Measurements from ENCODE around the gene CACNA2D3.

The CACNA2D3 gene

DNA sequence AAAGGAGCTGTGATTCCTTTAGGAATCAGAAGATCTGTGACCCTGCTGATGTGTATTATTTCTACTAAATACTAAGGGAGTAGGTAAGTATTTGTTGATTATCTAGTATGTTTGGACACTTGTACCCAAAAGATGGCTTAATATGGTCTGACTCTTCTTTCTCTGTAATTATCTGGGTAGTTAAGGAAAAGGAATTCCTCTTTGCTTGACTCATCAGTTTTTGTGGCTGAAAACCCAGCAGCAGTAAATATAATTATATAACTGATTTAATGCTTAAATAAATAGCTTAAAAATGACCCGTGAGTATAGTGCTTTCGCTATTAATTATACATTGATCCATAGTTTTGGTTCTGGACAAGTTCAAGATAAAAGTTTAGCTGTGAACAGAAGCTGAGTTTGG, 649.7 kb downstream of the CACNA2D3 start:
- TF ChIP-seq GATA1 (IDR thresholded peaks at IDR 0.05; ENCODE audit: low read depth, low read length) (no peak), POLR2A (IDR thresholded peaks at IDR 0.05; ENCODE audit: low read length) (no peak)
- DNase-seq, result no peak

DNA sequence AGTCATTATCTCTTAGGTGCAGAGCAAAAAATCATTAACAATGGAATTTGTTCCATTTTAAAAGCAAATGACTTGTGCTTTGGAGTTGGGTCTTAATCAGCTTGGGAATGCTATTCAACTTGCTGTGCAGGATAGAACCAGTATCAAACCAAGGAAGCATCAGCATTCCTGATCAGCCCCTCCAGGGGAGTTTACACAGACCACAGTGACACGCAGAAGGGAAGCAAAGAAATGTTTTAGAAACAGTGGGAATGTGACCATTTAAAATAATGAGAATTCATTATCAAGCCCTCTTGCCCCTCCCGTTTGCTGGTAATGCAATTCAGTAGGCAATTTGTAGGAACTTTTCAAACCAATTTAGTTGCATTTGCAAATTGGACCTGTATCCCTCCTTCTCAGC, 650.4 kb downstream of the CACNA2D3 start:
- TF ChIP-seq GATA1 (IDR thresholded peaks at IDR 0.05; ENCODE audit: low read depth, low read length) (no peak), POLR2A (IDR thresholded peaks at IDR 0.05; ENCODE audit: low read length) (no peak)
- no peak for DNase-seq

DNA sequence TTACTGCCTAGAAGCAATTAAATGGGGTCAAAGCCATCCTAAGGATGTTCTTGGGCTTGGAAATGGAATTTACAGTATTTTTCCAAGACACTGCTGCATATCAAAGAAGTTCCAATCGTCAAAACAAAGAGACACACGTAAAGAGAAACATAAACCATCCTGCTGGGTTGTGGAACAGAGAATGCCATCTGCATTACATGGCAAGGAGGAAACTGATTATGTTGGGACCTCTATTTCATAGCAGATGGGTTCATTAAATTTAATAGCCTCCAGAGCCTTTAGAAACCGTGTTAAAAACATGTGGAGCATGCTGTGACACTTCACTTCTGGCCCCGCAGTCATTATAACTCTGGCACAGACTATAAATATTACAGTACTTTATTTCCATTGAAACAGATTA, 650.9 kb downstream of the CACNA2D3 start:
- TF ChIP-seq GATA1 (IDR thresholded peaks at IDR 0.05; ENCODE audit: low read depth, low read length) (no peak), POLR2A (IDR thresholded peaks at IDR 0.05; ENCODE audit: low read length) (no peak)
- no peak for DNase-seq

DNA sequence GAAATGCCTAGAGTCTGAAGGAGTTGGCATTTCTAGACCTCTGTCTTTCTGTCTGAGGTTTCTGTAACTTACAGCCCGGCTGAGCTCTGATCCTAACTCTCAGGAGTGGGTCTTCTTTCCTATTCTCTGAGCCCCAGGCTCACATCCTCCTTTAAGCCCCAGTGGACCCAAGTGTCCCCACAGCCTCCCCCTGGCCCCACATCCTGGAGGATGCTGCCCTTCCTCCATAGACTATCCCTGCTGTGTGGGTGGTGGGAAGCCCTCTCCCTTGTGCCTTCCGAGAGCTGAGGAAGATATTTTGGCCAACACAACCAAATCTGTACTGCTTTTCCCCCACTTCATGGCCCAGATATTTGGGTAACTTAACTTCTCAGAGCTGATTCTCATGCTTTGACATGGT, 654.2 kb downstream of the CACNA2D3 start:
- TF ChIP-seq GATA1 (IDR thresholded peaks at IDR 0.05; ENCODE audit: low read depth, low read length), result no peak
- TF ChIP-seq POLR2A (IDR thresholded peaks at IDR 0.05; ENCODE audit: low read length), result no peak
- DNase-seq, result no peak

DNA sequence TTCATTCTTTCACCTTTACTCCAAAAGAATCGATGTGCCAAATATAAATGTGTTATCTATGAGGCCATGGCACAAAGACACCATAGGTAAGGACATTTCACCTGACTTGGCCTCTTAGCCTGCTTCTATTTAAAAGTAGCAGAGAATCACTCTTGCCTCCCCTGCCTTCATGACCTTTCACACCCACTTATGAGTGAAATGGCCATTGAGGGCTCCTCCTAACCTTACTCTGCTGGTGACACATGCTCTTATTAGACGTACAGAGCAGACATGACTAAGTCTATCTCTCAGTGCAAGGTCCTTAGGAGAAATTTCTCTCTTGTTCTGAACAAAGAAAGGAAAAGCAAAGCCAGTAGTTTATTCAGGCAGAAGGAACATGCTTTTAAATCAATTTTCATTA, 654.8 kb downstream of the CACNA2D3 start:
- DNase-seq, result no peak
- TF ChIP-seq GATA1 (IDR thresholded peaks at IDR 0.05; ENCODE audit: low read depth, low read length), result no peak
- no peak for TF ChIP-seq POLR2A (IDR thresholded peaks at IDR 0.05; ENCODE audit: low read length)

DNA sequence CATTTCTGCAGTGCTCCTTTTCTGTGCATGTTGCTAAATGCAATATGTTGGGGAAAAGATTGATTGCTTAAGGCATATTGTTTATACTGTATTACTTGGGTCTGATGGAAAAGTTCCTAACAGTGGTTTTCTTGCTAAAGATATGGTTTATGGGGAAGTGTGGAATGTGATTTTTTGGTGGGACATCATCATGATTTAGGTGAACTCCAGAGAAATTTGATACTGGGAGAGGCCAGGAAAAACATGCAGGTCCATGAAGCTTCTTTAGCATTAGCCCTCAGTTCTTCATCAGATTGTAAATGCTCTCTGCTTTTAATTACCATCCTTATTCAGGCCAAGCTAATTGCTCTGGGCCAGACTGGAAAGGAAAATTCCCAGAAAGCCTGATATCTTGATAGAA, 658.0 kb downstream of the CACNA2D3 start:
- no peak for DNase-seq
- no peak for TF ChIP-seq POLR2A (IDR thresholded peaks at IDR 0.05; ENCODE audit: low read length)
- no peak for TF ChIP-seq GATA1 (IDR thresholded peaks at IDR 0.05; ENCODE audit: low read depth, low read length)

DNA sequence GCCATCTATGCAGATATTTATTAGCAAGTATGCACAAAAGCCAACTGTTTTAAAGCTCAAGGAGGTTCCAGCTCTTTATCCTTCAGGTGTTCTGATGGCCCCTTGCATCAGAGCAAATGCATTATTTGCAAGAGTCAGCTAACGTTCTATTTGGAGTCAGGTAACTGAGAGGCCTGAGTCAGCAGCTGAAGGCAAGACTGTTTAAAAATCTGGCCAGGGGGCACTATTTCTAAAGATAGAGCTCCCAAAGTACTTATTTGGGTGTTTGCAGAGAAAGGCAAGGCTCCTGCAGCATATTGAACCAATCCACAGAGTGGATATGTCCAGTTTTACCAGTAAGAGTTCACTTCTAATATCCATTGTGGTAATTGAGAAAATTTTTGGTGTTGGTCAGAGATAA, 659.4 kb downstream of the CACNA2D3 start:
- DNase-seq, result no peak
- TF ChIP-seq POLR2A (IDR thresholded peaks at IDR 0.05; ENCODE audit: low read length), result no peak
- no peak for TF ChIP-seq GATA1 (IDR thresholded peaks at IDR 0.05; ENCODE audit: low read depth, low read length)

DNA sequence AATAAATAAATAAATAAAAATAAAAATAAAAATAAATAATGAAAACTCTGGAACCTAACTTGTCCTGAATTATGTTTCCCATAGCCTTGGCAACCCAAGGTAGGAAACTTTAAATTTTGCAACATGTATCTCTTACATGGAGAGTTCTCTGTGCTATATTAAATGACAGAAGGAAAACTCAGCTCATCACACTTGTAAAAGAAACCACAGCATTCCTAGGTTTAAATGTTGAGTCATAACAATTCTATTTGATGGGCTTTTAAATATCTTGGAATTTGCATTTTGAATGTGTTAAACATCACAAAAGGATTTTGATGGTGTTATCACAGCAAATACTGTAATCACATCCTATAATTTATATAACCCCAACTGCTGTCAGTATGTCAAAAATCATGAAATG, 661.3 kb downstream of the CACNA2D3 start:
- DNase-seq, result no peak
- TF ChIP-seq POLR2A (IDR thresholded peaks at IDR 0.05; ENCODE audit: low read length), result no peak
- TF ChIP-seq GATA1 (IDR thresholded peaks at IDR 0.05; ENCODE audit: low read depth, low read length), result no peak

DNA sequence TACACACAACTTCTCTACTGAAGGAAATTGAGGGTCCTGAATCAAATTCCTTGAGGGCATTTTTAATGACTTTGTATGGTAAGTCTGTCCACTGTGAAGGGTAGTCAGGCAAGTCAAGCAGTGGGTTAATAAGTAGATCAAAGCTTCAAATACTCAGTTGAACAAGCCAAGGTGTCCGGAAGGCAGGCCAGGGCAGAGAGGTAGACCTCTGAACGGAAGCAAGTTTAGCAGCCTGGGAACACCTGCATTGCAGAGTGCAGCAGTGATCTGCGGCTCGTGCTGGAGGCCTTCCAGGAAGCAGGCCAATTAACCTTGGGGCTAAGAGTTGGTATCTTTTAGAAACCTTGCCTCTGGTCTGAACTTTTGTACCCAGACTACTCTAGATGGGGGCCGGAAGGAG, 661.7 kb downstream of the CACNA2D3 start:
- TF ChIP-seq POLR2A (IDR thresholded peaks at IDR 0.05; ENCODE audit: low read length), result no peak
- no peak for TF ChIP-seq GATA1 (IDR thresholded peaks at IDR 0.05; ENCODE audit: low read depth, low read length)

DNA sequence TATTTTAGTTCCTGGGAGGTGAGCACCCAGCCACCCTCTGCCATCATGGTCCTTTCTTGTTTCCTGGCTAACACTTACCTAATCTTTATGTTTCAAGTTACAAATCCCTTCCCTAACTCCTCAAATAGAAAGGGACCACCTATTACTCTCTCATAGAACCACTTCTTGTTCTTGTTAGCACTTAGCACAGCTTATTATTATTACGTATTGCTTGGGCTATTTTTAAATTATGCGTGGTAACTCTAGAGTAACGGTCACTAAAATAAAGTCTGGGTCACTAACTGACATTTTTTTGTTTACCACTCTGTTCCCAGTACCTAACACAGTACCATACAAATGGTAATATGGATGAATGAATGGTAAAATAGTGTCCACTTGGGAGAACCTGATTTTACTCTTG, 663.6 kb downstream of the CACNA2D3 start:
- TF ChIP-seq GATA1 (IDR thresholded peaks at IDR 0.05; ENCODE audit: low read depth, low read length) (no peak), POLR2A (IDR thresholded peaks at IDR 0.05; ENCODE audit: low read length) (no peak)
- no peak for DNase-seq

More for the DNA sequence above, 661.7 kb downstream of the CACNA2D3 start:
- no peak for DNase-seq

DNA sequence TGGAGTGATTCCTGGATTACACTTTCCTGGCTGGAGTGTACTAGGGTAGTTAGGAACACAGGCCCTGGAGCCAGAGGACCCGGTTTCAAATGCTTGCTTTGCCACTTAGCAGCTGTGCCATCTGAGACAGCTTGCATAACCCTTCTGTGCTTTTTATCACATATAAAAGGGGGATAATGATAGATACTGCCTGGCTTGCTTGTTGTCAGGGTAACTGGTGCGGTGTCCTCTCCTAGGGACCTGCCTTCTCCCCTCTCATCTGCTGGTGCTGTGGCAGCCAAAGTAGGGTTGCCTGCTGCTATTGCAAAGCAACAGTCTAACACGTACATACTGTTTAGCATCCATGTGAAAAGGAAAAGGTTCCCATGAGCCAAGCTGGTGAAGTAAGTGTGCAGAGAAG, 667.7 kb downstream of the CACNA2D3 start:
- no peak for TF ChIP-seq GATA1 (IDR thresholded peaks at IDR 0.05; ENCODE audit: low read depth, low read length)
- no peak for DNase-seq

DNA sequence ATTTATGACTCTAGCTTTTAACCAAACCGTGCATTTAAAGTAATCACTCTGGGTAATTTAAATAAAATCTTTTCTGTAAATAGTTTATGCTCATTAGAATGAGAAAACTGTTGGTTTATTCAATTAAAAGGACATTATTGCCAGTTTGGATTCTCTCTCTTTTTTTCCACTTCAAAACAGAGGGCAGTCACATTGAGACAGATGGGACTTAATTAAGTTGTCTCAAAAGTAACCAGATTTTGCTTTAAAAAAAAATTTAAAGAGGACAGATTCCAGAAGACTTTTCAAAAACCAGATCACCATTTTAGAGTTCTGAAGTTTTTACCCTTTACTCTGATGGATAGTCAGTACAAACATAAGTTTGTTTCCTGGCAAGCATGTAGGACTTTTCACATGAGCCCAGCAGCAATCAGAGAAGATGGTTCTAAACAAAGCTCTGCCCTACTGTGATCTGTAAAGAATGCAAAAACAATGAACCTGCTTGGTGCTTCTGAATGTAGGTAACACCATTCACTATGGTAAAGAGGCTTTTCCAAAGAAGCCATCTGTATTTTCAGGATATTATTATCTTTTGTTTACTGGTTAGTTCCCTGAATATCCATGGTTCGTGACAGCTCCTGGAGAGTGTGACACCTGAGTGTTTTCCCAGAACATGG, 669.3 kb downstream of the CACNA2D3 start:
- TF ChIP-seq GATA1 (IDR thresholded peaks at IDR 0.05; ENCODE audit: low read depth, low read length) (no peak), POLR2A (IDR thresholded peaks at IDR 0.05; ENCODE audit: low read length) (no peak)
- no peak for DNase-seq

DNA sequence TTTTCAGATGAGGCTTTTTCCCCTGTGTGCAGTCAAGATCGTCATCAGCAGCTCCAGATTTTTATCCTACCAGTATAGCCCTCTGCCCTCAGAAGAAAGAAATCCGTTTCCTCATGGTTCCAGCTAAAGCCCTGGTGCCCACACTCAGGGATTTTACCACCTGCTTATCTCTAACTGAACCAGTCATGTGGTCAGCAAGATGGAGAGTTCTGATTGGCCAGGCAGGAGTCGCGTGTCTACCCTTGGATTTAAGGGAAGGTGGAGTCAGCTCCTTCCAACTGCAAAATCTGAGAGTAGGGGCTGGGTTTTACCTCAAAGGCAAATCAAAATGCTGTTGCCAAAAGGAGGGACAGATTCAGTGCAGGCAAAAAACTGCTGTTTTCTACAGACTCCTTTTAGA, 670.2 kb downstream of the CACNA2D3 start:
- TF ChIP-seq GATA1 (IDR thresholded peaks at IDR 0.05; ENCODE audit: low read depth, low read length), result no peak
- TF ChIP-seq POLR2A (IDR thresholded peaks at IDR 0.05; ENCODE audit: low read length), result no peak
- no peak for DNase-seq

DNA sequence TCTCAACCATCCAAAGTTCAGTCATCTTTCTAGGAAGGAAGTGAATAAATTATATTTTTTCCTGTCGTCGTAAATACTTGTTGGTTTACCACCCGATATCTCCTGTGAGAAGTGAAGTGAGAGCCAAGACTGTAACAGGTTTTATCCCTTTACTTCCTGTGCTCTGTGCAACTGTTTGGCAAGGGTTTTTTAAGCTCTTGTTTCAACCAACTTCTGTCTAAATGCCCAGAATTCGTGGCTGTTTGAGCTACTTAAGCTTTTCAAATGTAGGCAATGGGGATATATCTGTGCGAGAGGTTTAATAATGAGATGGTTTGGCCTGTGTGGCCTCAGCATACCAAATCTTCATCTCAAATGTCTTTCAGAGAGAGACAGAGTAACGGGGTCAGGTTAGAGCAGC, 670.8 kb downstream of the CACNA2D3 start:
- no peak for TF ChIP-seq GATA1 (IDR thresholded peaks at IDR 0.05; ENCODE audit: low read depth, low read length)
- TF ChIP-seq POLR2A (IDR thresholded peaks at IDR 0.05; ENCODE audit: low read length), result no peak
- DNase-seq, result no peak

DNA sequence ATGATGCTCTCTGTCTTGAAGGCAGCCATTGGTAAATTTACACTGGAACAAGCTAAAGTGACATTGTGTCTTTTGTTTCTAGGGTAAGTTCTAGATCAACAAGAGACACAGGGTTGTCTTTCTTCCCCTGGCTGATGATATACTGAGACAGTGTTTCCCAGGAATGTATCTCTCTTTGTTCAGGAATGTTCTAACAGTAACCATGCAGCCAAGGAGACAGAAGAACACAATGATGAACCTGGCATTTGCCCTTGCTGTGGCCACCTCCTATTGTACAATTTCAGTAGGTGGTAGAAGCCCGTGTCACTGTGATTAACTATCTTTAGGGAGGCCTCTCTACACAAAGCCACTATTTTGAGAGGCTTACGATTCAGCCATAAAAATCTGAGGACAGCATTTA, 674.8 kb downstream of the CACNA2D3 start:
- no peak for TF ChIP-seq POLR2A (IDR thresholded peaks at IDR 0.05; ENCODE audit: low read length)
- no peak for TF ChIP-seq GATA1 (IDR thresholded peaks at IDR 0.05; ENCODE audit: low read depth, low read length)
- no peak for DNase-seq

DNA sequence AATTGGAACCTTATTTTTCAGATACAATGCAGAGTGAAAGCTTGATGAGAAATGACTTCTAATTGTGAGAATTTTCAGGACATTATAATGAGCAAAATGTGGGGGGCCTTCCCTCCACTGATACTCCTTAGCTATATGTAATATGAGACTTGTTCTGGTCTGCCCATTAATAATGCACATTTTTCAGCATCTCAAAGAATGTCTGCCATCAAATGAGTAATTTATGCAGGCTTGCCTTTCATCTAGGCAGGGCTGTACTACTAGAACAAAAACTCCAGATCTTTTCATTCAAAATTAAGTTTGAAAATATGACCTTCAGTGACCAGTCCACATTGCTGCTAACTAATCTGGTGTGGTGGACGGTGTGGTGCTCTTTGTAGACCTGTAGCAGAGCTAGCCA, 678.1 kb downstream of the CACNA2D3 start:
- TF ChIP-seq GATA1 (IDR thresholded peaks at IDR 0.05; ENCODE audit: low read depth, low read length) (no peak), POLR2A (IDR thresholded peaks at IDR 0.05; ENCODE audit: low read length) (no peak)
- no peak for DNase-seq
